K562 (cell line): Measurements from ENCODE around the gene DLGAP5. TPM values are rescaled to one million over a fixed set of nuclear protein-coding genes. Genes with fewer than 3 reads are reported as not detected.

ENCODE experiments used
- ATAC-seq: fragments of 200-7000 bp; cut with Tn5 transposase; 3 replicates; pipeline ENCODE4 v1.9.1; 2020; ENCODE audit warnings: moderate library complexity
- BruUV-seq: library from RNA; stranded (reverse); fragments of 400-500 nt; replicated peaks from 2 replicates; lab custom pipeline; 2021; lab: Mats Ljungman, UMichigan
- CTCF ChIA-PET: fragments of 300-600 bp; formaldehyde crosslinking; extraction: SDS; loops from one replicate; lab custom pipeline; 2021; ENCODE audit warnings: low intra/inter-chr PET ratio; lab: Yijun Ruan, JAX
- POLR2A ChIA-PET: fragments of 300-600, 350-650 bp; sonication (Branson Sonifier 250); formaldehyde crosslinking; extraction: SDS; loops from one replicate; lab custom pipeline; 2021; ENCODE audit warnings: antibody characterized with exemption, inconsistent platforms; lab: Yijun Ruan, JAX
- DNase-seq, 4 experiments: peaks; one replicate each; pipeline versions ENCODE4 v3.0.0 to v3.0.0-alpha.2; 2011 to 2018; ENCODE audit warnings: low spot score in 3 of 4, mixed read lengths in 3 of 4; ENCODE audit errors: extremely low read depth in 1 of 4
- FAIRE-seq: peaks from 2 replicates; lab custom pipeline; 2011; peaks lifted over from hg19 to GRCh38; lab: Jason Lieb, UNC
- H2AFZ ChIP-seq: 2 replicates; pipeline ENCODE4 v1.6.0; 2011; ENCODE audit warnings: low read depth, low read length, control low read depth, inconsistent platforms
- H3K27ac ChIP-seq: fragments of 200-600 bp; 3 replicates; pipeline ENCODE4 v1.8.0; 2011; ENCODE audit warnings: low read depth, mild to moderate bottlenecking, control low read depth, inconsistent platforms, low read length, moderate library complexity, mixed read lengths; ENCODE audit errors: extremely low read depth
- H3K27me3 ChIP-seq, 2 experiments: fragments of 300-600 bp in 1 of 2; 2 replicates in 1 of 2; 3 replicates in 1 of 2; pipeline versions ENCODE4 v1.6.0 to v1.8.0; 2011; ENCODE audit warnings: inconsistent platforms in 2 of 2, low read length in 2 of 2, mild to moderate bottlenecking in 1 of 2, mixed read lengths in 1 of 2, moderate library complexity in 1 of 2; ENCODE audit not compliant: control insufficient read depth in 2 of 2, insufficient read depth in 2 of 2
- H3K36me3 ChIP-seq: fragments of 300-600 bp; 3 replicates; pipeline ENCODE4 v1.8.0; 2011; ENCODE audit warnings: mild to moderate bottlenecking, low read length, inconsistent platforms; ENCODE audit not compliant: control insufficient read depth, insufficient read depth
- H3K4me1 ChIP-seq, 2 experiments: fragments of 200-600 bp in 1 of 2; replicated peaks in 1 of 2; 2 replicates in 1 of 2; 3 replicates in 1 of 2; pipeline versions ENCODE4 v1.5.1 to v1.8.0; 2011; ENCODE audit warnings: inconsistent platforms in 2 of 2, low read length in 2 of 2, mild to moderate bottlenecking in 1 of 2, mixed read lengths in 1 of 2, moderate library complexity in 1 of 2; ENCODE audit not compliant: control insufficient read depth in 2 of 2, insufficient read depth in 2 of 2
- H3K4me2 ChIP-seq: 2 replicates; pipeline ENCODE4 v1.6.1; 2011; ENCODE audit warnings: low read length, control low read depth, inconsistent platforms, mixed read lengths; ENCODE audit not compliant: insufficient read depth
- H3K4me3 ChIP-seq: fragments of 200-600 bp; sonication (generic), shearing (Covaris generic); 2 replicates; pipeline ENCODE4 v1.5.1; 2016; ENCODE audit warnings: control low read depth, inconsistent platforms
- H3K79me2 ChIP-seq: fragments of 200-600 bp; 3 replicates; pipeline ENCODE4 v1.8.0; 2011; ENCODE audit warnings: low read length, inconsistent platforms; ENCODE audit not compliant: control insufficient read depth, insufficient read depth
- H3K9ac ChIP-seq, 2 experiments: 2 replicates each; pipeline versions ENCODE4 v1.6.0 to v1.6.1; 2011; ENCODE audit warnings: low read depth in 2 of 2, low read length in 2 of 2, control low read depth in 1 of 2, inconsistent platforms in 1 of 2, mild to moderate bottlenecking in 1 of 2, mixed read lengths in 1 of 2; ENCODE audit not compliant: insufficient read depth in 1 of 2
- H3K9me1 ChIP-seq: one replicate; pipeline ENCODE4 v1.6.0; 2011; ENCODE audit warnings: inconsistent platforms, mild to moderate bottlenecking, low read length, moderate library complexity; ENCODE audit not compliant: control insufficient read depth, insufficient read depth
- H3K9me3 ChIP-seq: replicated peaks from 2 replicates; pipeline ENCODE4 v1.5.1; 2011; ENCODE audit warnings: low read depth, low read length, inconsistent platforms; ENCODE audit not compliant: control insufficient read depth, insufficient read depth
- H4K20me1 ChIP-seq: replicated peaks from 2 replicates; pipeline ENCODE4 v1.6.1; 2011; ENCODE audit warnings: low read length, inconsistent platforms, mixed read lengths; ENCODE audit not compliant: control insufficient read depth, insufficient read depth
- CHD1 ChIP-seq: fragments of 200-600 bp; sonication (generic); IDR thresholded peaks from one replicate; pipeline ENCODE4 v1.6.1; 2012; ENCODE audit warnings: mild to moderate bottlenecking, moderate library complexity, low read length, inconsistent platforms
- CTBP1 ChIP-seq: fragments of 450-650 bp; IDR thresholded peaks from 2 replicates; pipeline ENCODE4 v1.6.1; 2016; ENCODE audit warnings: borderline replicate concordance
- CXXC5 ChIP-seq: fragments of 250-450 bp; sonication (Bioruptor Pico); IDR thresholded peaks from 2 replicates; pipeline ENCODE4 v1.8.0; 2022; ENCODE audit warnings: inconsistent platforms, mild to moderate bottlenecking, moderate library complexity
- ELF1 ChIP-seq: fragments of 200-800 bp; sonication (Bioruptor generic); IDR thresholded peaks from 2 replicates; pipeline ENCODE4 v1.6.1; 2016; ENCODE audit warnings: missing genetic modification characterization, missing compliant biosample characterization
- IRF2 ChIP-seq: sonication (generic); formaldehyde crosslinking; IDR thresholded peaks from 2 replicates; pipeline ENCODE4 v1.8.1; 2022; ENCODE audit warnings: mild to moderate bottlenecking, missing genetic modification reagents
- POU5F1 ChIP-seq: fragments of 150-350 bp; IDR thresholded peaks from 2 replicates; pipeline ENCODE4 v1.6.1; 2014; ENCODE audit warnings: borderline replicate concordance, low read length, low read depth, mild to moderate bottlenecking; ENCODE audit not compliant: partially characterized antibody
- SOX6 ChIP-seq: fragments of 450-650 bp; IDR thresholded peaks from 2 replicates; pipeline ENCODE4 v1.6.1; 2014; ENCODE audit warnings: mild to moderate bottlenecking
- ZNF174 ChIP-seq: fragments of 250-450 bp; sonication (Bioruptor Pico); IDR thresholded peaks from 2 replicates; pipeline ENCODE4 v1.4.0; 2020; ENCODE audit warnings: mild to moderate bottlenecking
- ZNF589 ChIP-seq: fragments of 200-800 bp; sonication (Bioruptor generic); IDR thresholded peaks from 2 replicates; pipeline ENCODE4 v1.6.1; 2016; ENCODE audit warnings: low read depth, missing genetic modification characterization, missing compliant biosample characterization
- ZNF766 ChIP-seq: fragments of 200-800 bp; sonication (Bioruptor generic); conservative IDR thresholded peaks from 2 replicates; pipeline ENCODE4 v1.6.1; 2016; ENCODE audit warnings: missing genetic modification characterization, missing compliant biosample characterization
- WGBS: fragments of 100-300 bp; shearing (Covaris generic); methylation state at CpG from one replicate; pipeline ENCODE4 v1.1.6; 2016; ENCODE audit warnings: low coverage, mixed read lengths; ENCODE audit not compliant: insufficient coverage; ENCODE audit errors: missing lambda C conversion rate; 5-methylcytosine and 5-hydroxymethylcytosine counted together
- in situ Hi-C: fragments of 300-500 bp; cut with MboI; formaldehyde crosslinking; loops from 4 replicates; pipeline ENCODE4 v1.15.0; 2018; ENCODE audit warnings: inconsistent platforms, mixed read lengths
- intact Hi-C: fragments of 100-400 bp; cut with micrococcal nuclease; formaldehyde crosslinking; loops from 2 replicates; pipeline ENCODE4 v1.14.2; 2022
- polyA plus RNA-seq, 8 experiments: library from polyadenylated mRNA; depleted of rRNA in 4 of 8; stranded (reverse) in 5 of 8; unstranded in 3 of 8; fragments of >200 nt; fragmentation: Nextera tagmentation in 2 of 8; fragmentation: Illumina TruSeq in 1 of 8; extraction: Ambion mirVana in 2 of 8; extraction: Trizol in 1 of 8; gene quantifications; 2 replicates each; pipeline versions ENCODE4 v1.2.1 to v1.2.3, GENCODE V29; 2011 to 2014; ENCODE audit warnings: inconsistent platforms in 1 of 8, missing spikeins in 1 of 8
- total RNA-seq, 7 experiments: library from RNA; depleted of rRNA in 6 of 7; stranded (reverse); fragments of >200 nt in 6 of 7; fragmentation: Illumina TruSeq in 2 of 7; extraction: Trizol in 2 of 7; gene quantifications; 2 replicates each; pipeline versions ENCODE4 v1.2.1 to v1.2.3, GENCODE V29; 2011 to 2021; ENCODE audit warnings: low replicate concordance in 1 of 7
- TF ChIP-seq, protein P1 (sequence below): IDR thresholded peaks from 2 replicates; pipeline ENCODE4 v1.6.1; 2014; ENCODE audit warnings: antibody characterized with exemption
- TF ChIP-seq, protein P2 (sequence below): fragments of 250-450 bp; sonication (Bioruptor Pico); IDR thresholded peaks from 2 replicates; pipeline ENCODE4 v1.5.0; 2021; ENCODE audit warnings: mild to moderate bottlenecking, moderate library complexity
- TF ChIP-seq, protein P3 (sequence below), 2 experiments: fragments of 450-650 bp in 1 of 2; IDR thresholded peaks; 2 replicates each; pipeline ENCODE4 v1.6.1; 2011 to 2017; ENCODE audit warnings: low read depth in 2 of 2, antibody characterized with exemption in 1 of 2, borderline replicate concordance in 1 of 2, low read length in 1 of 2, mild to moderate bottlenecking in 1 of 2, mixed read lengths in 1 of 2; ENCODE audit not compliant: control insufficient read depth in 1 of 2

DLGAP5 gene
- total and polyA plus RNA-seq, 9 of the 15 experiments (the other 6 are each of a cell fraction or from before 2014, with no cell fraction given), result 39.1 to 80.0 (median 59.9) TPM

DNA sequence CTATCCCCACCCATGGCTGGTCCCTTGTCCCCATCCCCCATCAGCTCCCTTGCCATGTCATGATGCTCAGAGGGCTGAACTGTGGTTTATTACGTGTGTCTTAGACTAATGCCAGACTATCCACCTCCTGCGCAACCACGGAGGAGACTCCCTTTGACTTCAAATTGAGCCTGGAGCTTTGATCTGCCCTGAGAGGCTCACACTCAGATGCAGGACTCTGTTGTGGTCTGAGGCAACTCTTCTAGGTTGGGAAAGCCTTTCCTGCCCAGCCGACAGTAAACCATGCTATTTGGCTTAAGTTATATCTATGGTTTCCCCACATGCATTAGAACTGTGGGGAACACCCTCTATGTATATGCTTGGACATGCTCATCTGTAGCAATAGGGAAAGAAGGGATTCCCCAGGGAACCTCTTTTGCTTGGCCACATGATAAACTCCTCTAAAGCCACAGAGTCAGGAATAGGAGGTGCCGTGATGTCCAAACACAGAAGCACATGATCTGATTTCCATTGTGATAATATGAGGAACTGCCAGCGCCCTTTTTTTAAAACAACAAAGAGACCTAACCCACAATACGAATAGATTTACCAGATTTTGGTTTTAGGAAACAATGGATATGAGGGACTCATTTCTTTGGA lies 73.5 kb downstream of the DLGAP5 start:
- intact Hi-C loops (no loop called here), in situ Hi-C loops (no loop called here)
- ATAC-seq (peak; percentile 63), FAIRE-seq (no peak), DNase-seq (peak in 2 of 4 experiments; percentile 22 to 24)
- Histone ChIP-seq H3K4me3 (no peak overlapping the region), H3K4me1 (peaks cover 13 to 37% of the 10 kb centered on the region in 2 experiments), H3K79me2 (no peaks in the 10 kb centered on the region), H2AFZ (peak overlapping the region; percentile 53), H3K4me2 (peak overlapping the region; percentile 26; the same call in 1 of the 2 replicates), H3K9ac (no peak overlapping the region; a peak in 1 of 4 replicates), H3K36me3 (no peaks in the 10 kb centered on the region), H3K9me1 (no peaks in the 10 kb centered on the region), H3K27me3 (no peaks in the 10 kb centered on the region), H3K9me3 (no peaks in the 10 kb centered on the region), H3K27ac (no peak overlapping the region), H4K20me1 (no peaks in the 10 kb centered on the region)
- ChIA-PET CTCF (no interaction called here), POLR2A (interaction anchor here (0.5 to 1.1 kb wide), 2 partner anchors 14 to 77 kb away, joined by 3 read pairs; no protein-coding TSS in a partner anchor)
- BruUV-seq, result no TSS peak
- 17% methylated on average over 6 of the region's 7 CpGs for WGBS
- TF ChIP-seq IRF2 (CRISPR knock-in tag), result no peak
- TF ChIP-seq ZNF174 (CRISPR knock-in tag), result no peak
- TF ChIP-seq, protein P1, sequence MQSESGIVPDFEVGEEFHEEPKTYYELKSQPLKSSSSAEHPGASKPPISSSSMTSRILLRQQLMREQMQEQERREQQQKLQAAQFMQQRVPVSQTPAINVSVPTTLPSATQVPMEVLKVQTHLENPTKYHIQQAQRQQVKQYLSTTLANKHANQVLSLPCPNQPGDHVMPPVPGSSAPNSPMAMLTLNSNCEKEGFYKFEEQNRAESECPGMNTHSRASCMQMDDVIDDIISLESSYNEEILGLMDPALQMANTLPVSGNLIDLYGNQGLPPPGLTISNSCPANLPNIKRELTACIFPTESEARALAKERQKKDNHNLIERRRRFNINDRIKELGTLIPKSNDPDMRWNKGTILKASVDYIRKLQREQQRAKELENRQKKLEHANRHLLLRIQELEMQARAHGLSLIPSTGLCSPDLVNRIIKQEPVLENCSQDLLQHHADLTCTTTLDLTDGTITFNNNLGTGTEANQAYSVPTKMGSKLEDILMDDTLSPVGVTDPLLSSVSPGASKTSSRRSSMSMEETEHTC, result 0 out of 2 replicates have a peak, but pooled peaks have one; percentile 41
- TF ChIP-seq, protein P2, sequence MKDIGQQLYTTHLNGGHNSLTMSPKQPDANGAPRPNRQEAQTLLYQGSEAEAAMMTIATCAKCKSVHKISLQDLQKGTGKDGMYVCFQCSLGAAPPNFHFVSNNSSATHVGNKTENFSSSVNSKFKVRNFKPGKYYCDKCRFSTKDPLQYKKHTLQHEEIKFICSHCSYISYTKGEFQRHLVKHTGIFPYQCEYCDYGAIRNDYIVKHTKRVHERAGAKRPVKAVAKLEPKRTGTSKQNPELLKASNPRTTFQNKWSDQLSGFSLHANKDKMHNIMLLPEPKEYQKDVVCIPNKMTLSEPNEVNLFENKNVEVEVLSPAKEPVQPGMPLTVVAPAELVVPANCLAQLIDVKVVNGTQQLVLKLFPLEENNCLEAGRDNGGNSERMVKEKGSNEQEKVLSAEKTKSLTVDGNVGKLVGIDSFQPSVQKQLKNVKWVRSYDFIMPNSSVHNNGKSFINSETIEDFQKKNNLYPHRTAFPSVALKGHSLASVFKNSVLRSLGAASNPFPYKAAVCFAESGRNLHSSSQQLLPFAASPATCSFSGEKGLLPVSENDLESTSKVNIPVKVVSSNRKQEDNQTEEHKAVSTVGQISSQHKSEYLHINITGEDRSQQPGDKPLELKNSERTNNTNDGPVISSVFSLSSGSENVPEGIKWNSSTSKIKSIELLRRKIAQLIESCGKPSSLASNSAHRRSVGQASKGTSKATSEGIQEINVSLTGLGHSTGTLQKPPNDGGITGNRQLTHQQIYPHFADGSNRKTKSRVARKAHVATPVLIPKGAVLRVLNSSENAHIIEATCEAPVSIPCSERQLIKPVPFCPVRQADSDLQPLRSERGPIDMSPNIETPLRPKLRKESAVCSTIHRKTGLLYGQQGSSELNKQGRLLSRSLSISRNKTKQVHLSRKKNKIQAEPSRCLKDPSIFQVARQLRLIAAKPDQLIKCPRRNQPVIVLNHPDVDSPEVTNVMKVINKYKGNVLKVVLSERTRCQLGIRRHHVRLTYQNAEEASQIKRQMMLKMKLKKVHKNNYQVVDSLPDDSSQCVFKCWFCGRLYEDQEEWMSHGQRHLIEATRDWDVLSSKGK, result no peak
- peak; percentile 28; the same call in 1 of the 2 replicates for TF ChIP-seq ELF1
- no peak for TF ChIP-seq POU5F1
- TF ChIP-seq CXXC5 (CRISPR knock-in tag), result 0 out of 2 replicates have a peak, but pooled peaks have one; percentile 2
- TF ChIP-seq, protein P3, sequence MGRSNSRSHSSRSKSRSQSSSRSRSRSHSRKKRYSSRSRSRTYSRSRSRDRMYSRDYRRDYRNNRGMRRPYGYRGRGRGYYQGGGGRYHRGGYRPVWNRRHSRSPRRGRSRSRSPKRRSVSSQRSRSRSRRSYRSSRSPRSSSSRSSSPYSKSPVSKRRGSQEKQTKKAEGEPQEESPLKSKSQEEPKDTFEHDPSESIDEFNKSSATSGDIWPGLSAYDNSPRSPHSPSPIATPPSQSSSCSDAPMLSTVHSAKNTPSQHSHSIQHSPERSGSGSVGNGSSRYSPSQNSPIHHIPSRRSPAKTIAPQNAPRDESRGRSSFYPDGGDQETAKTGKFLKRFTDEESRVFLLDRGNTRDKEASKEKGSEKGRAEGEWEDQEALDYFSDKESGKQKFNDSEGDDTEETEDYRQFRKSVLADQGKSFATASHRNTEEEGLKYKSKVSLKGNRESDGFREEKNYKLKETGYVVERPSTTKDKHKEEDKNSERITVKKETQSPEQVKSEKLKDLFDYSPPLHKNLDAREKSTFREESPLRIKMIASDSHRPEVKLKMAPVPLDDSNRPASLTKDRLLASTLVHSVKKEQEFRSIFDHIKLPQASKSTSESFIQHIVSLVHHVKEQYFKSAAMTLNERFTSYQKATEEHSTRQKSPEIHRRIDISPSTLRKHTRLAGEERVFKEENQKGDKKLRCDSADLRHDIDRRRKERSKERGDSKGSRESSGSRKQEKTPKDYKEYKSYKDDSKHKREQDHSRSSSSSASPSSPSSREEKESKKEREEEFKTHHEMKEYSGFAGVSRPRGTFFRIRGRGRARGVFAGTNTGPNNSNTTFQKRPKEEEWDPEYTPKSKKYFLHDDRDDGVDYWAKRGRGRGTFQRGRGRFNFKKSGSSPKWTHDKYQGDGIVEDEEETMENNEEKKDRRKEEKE (IDR thresholded peaks at IDR 0.05; ENCODE audit: borderline replicate concordance in 1 of 2, control insufficient read depth in 1 of 2, low read depth in 2 of 2, low read length in 1 of 2), result no peak
- 0 out of 2 replicates have a peak, but pooled peaks have one; percentile 20 for TF ChIP-seq CTBP1
- TF ChIP-seq ZNF766 (CRISPR knock-in tag), result peak; percentile 64
- peak; percentile 68; the same call in 1 of the 2 replicates for TF ChIP-seq SOX6
- no peak for TF ChIP-seq CHD1
- TF ChIP-seq ZNF589 (CRISPR knock-in tag), result peak; percentile 38; the same call in 1 of the 2 replicates
